ENCODE results near the gene CIRBP.
"Not testable (repeated sequence)": the region's sequence is repeated elsewhere in the genome, so short reads cannot be mapped to it uniquely, and the experiment has no call there.

The CIRBP gene

GRCh38 chr19:1294688-1295087 is 25.6 kb downstream of the CIRBP start:
- no peak for DNase-seq

GRCh38 chr19:1295169-1296012 is 26.3 kb downstream of the CIRBP start:
- DNase-seq = no peak

GRCh38 chr19:1296078-1296477 is 26.9 kb downstream of the CIRBP start:
- DNase-seq = no peak

DNA sequence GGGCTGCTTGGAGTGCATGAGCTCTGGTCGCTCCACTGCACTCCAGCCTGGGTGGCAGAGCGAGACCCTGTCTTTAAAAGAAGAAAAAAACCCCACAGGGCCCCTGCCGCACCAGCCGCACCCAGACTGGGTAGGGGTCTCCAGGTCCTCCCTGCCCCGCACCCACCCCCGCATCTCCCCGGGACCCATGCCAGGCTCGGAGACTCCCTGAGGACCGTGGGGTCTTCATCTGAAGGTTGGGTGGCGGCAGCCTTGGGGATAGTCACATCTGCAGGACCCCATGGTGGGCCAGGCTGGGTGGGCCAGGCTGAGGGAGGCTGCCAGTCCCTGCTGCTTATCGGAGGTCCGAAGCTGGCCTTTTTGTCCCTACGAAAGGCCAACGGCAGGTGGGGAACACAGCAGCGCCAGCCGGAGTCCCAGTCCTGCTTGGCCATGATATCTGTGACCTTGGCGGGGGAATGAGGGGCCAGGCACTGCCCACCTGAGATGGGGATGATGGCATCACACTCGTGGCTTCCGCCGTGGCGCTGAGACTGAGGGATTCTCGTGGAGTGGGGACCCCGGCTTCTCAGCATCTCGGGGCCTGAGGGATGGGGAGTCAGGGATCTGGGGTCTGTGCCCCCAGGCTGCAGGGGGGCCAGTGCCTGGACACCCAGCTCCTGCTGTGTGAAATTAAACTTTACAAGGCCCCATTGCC is 27.6 kb downstream of the CIRBP start:
- no peak for DNase-seq

- no peak for DNase-seq
Observed at GRCh38 chr19:1298235-1298634, 29.1 kb downstream of the CIRBP start.

DNA sequence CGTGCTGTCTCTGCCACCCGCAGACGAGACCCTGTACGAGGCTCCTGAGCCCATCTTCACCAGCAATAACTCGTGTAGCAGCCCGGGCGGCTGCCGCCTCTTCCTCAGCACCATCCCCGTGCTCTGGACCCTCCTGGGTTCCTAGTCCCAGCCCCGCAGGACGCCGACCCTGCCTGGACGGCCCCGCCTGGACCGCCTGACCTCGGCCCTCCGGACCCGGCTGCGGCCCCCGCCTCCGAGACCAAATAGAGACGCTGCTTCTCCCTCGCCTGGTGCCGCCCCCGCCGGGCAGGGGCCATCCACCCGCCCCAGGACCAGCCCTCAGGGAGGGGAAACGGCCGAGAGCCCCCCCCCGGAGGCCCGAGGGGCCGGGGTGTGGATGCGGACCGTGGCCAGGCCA is 30.7 kb downstream of the CIRBP start:
- DNase-seq = no peak

DNA sequence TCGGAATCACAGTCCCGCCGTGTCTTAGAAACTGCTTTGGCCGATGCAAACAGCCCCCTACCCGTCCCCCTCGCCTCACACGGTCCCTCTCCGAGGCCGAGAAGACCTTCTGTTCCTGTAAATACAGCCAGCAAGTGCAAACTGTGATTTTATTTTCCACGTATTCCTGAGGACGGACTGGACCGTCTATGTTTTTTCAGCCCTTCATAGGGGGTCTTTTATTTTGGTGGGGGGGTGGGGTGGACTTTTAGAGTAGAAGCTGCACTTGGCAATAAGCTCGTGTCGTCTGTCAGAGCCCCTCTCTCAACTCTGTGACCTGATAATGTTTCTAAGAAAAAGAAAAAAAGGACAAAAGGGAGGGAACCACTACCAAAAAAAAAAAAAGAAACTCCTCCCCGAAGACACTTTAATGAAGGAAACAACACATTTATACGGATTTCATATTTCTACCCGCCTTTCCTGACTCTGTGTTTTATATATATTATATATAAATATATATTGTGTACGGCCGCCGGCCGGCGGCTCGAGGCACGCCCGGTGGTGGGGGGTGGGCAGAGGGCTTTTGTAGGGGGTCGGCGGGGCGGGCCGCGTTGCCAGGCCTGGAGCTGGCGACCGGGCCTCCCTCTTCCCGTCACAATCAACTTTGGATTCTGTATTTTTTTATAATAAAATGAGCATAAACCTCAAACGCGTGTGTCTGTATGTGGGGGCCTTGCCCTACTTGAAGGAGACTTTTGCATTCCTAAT is 31.8 kb downstream of the CIRBP start:
- no peak for DNase-seq

DNA sequence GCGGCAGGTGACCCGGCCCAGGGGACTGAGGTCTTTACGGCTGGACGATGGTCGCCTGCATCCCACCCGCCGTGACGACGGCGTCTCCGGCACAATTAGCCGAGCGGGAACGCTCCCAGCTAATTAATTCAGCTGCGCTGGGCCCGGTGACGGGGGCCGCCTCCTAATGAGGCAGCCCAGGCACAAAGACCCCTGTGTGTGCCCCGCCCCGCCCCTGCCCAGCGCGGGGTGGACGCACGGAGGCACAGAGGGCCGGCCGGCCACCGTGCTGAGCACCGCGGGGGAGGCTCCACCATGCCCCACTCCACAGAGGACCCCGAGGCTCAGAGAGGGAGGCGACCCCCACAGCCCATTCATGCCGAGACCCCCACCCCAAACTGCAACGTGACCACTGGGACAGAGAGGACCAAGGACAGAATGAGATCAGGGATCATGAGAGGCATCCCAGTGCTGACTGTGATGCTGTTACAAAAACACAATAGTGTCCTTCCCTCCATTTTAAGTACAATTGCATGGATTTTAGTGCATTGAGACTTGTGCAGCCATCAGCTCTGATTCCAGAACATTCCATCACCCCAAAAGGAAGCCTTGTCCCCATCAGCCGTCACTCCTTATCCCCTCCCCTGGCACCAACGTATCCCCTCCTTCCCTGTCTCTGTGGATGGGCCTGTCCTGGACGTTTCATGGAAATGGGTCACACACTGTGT is 33.6 kb downstream of the CIRBP start:
- DNase-seq = no peak

GRCh38 chr19:1304197-1304924 is 35.2 kb downstream of the CIRBP start:
- no peak for DNase-seq

- DNase-seq = not testable (repeated sequence)
Observed at GRCh38 chr19:1305354-1305753, 36.2 kb downstream of the CIRBP start.

- no peak for DNase-seq
Observed at GRCh38 chr19:1307320-1307719, 38.2 kb downstream of the CIRBP start.

DNA sequence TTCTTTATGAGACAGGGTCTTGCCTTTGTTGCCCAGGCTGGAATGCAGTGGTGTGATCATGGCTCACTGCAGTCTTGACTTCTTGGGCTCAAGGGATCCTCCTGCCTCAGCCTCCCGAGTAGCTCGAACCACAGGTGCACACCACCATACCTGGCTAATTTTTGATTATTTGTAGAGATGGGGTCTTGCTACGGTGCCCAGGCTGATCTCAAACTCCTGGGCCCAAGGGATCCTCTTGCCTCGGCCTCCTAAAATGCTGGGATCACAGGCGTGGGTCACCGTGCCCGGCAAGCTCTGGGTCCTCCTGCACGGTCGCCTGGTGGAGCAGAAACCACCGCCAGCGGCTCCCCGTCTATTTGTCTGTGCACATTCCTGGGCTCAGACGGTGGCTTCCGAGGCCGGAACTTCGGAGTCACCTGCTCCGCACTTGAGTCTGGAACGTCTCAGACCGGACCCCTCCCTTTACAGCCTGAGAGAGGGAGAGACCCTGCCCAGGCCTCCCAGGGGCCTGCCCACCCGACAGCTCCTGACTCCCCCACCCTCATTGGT is 38.7 kb downstream of the CIRBP start:
- DNase-seq = no peak

DNA sequence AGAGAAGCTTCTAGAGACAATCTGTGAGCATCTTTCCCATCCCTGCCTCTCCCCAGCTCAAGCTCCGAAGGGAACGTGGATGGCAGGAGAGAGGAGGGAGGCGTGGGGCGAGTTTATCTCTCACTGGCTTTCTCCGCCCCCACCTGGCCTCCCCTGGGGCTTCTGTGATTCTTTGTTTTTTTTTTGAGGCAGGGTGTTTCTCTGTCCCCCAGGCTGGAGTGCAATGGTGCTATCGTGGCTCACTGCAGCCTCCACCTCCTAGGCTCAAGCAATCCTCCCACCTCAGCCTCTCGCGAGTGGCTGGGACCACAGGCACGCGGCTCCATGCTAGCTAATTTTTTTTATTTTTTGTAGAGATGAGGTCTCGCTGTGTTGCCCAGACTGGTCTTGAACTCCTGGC is 39.6 kb downstream of the CIRBP start:
- no peak for DNase-seq

DNA sequence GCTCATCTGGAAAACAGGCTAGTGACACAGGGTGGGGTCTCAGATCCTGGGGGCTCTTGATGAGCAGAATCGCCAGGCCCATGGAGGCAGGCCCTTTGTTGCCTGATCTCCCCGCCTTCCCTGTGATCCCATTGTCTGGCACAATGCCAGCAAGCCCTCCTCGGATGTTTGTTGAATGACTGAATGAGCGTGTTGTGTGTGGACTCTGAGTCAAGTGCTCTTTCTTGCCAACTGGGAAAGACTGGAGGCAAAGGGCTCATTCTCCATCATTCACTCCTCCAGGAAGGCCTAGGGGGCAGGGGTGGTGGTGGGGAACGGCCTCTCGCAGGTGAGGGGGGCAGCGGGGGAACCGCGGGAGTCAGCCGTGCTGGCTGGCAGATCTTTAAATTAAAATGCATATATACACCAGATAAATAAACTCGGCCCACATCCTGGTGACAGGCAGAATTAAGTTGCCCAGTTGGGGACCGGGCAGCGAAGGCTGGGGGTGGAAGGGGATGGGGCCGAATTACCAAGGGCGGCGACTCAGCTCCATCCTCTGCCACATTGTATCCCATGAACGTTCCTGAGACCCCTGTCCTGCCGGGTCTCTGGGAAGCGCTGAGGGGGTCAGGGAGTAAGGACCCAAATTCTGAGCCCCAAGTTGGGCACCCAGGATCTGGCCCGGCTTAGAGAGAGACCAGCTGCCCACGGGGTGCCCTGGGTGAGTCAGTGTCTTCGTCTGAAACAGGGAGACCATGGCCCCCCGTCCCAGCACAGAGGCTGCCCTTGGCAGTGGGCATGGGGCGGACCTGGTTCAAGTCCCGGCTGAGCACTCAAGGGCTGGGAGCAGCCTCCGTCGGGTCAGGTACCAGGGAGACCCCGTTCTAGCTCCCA is 41.1 kb downstream of the CIRBP start:
- no peak for DNase-seq

GRCh38 chr19:1310853-1311180 is 41.7 kb downstream of the CIRBP start:
- no peak for DNase-seq

DNA sequence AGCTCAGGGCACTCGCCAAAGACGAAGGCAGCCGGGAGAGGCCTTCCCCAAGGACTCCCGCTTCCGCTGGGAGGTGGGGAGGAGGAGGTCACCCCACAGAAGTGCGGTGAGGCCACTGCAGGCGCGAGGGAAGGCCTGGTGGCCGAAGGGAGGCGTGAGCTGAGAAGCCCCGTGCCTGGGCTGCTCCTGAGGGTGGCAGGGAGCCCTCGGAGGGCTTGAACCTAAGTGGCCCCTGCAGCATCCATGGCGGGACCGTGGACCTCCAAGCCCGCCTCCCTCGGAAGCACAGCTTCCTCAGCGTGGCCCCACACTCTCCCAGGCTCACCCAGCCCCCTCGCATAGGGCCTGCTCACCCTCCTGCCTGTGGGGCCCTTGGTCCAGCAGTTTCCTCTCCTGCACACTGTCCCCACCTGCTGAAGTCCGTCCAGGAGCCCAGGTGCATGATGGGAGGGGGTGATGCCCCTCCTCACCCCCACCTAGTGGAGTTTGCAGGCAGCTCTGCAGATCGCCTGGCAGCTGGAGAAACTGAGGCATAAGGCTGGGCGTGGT is 42.5 kb downstream of the CIRBP start:
- no peak for DNase-seq

- no peak for DNase-seq
Observed at GRCh38 chr19:1312767-1313694, 43.9 kb downstream of the CIRBP start.

DNA sequence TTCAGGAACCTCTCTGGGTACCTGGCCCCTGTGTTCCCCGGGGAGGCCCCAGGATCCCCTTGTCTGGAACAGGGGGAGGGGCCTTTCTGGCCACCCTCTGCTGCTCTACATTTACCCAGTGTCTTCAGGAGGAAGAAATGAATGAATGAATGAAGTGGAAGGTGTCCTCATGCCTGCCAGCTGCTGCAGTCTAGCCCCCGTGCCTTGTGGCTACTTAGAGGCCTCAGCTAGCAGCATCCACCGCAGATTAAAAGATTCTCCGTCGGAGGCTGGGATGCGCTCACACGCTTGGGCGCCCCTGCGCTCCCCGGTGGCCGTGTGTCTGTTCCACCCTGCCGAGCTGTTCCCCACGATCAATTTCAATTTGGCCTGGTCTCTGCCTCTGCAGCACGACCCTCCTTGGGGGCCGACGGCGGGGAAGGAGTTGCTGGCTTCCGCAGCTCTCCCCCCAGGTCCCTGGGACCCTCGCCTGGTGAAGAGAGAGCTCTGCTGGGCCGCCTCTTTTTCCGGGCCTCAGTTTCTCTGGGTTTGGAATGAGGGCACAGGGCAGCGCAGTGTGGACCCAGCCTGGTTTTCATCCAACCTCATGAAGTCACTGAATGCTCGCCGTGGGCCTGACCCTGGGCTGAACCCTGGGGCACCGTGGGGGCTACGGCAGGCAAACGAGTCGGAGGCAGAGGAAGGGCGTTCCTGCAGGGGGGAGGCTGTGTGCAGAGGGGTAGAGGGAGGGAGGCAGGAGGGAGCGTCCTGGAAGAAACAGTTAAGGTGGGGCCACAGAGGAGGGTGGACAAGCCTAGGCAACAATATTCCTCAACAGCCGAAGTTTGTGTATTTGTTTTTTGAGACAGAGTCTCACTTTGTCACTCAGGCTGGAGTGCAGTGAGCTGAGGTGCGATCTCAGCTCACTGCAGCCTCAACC is 44.8 kb downstream of the CIRBP start:
- no peak for DNase-seq
